HG02588 (cell line): ENCODE measurements around the gene C22orf15.

Experiments
- ATAC-seq: cut with Tn5 transposase; IDR thresholded peaks from one replicate; pipeline ENCODE4 v1.9.1; 2021; ENCODE audit warnings: mild to moderate bottlenecking, moderate library complexity; ENCODE audit not compliant: unreplicated experiment

The C22orf15 gene

DNA sequence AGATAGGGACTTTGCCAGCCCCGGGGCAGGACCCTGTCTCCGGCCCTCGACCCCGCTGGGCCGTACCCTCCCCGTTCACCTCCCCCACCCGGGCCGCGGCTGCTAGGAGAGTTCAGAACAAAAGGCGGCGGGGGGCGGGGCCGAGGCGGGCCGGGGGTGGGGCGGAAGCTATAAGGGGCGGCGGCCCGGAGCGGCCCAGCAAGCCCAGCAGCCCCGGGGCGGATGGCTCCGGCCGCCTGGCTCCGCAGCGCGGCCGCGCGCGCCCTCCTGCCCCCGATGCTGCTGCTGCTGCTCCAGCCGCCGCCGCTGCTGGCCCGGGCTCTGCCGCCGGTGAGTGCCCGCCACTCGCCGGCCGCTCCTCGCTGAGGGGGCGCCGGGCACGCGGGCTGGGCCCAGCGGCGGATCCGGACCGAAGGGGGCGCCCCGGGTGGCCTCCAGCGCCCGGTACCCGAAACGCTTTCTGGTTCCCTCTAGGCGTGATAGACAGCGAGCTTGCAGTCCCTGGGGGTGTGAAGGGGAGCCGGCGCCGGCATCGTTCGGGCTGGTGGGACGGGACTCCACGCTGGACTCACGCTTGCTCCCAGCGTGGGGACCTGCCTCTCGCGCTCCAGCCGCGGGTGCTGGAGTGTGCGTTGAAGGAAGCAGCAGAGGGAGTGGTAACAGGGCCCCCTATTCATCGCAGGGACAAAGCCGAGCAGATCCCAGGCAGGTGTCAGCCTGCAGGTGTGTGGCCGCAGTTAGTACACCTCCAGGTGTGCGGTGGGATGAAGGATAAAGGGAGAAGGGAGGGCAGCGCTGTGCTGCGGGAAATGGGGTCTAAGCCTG lies 10.1 kb downstream of the C22orf15 start, which contains the start of gene MMP11:
TSS of gene MMP11 (plus strand) at position 201 of the 825 bp plus-strand sequence. CDS start at position 223, 22 bp downstream.
- no peak for ATAC-seq

- no peak for ATAC-seq
Observed at GRCh38 chr22:23773483-23774113, 10.8 kb downstream of the C22orf15 start.

DNA sequence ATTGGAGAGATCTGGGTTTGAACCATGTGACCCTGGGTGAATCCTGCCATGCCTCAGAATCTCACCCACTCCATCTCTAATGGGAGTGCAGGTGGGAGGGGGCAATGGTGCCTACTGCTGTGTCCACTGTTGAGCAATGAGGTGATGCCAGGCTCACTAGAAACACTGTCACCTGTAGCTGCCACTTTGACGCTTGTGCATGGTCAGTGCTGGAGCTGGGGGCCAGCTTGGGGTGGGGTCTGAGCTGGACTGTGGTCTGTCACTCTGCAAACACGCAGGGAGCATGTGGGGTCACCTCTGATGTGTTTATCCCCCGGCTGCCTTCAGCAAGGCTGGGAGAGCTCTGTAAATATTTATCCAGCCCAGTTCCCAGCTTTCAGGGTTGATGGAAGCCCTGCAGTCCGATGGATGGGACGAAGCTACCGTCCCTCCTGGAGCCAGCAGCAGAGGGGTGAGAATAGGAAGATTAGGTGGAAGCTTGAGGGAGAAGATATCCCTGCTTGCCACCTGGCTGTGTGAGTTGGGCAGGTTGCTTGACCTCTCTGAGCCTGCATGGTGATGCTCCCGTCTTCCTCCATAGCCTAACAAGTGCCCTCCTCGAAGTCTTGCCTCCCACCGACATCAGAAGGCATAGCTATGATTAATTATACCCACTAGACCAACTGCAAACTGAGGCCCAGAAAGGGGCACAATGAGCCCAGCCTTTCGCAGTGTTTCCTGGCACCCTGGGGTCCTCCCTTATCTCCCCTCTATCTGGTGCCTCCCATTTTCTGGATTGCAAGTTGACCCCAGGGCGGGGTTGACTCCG lies 11.5 kb downstream of the C22orf15 start:
- no peak for ATAC-seq

GRCh38 chr22:23774922-23775436 lies 12.2 kb downstream of the C22orf15 start:
- ATAC-seq, result no peak

GRCh38 chr22:23775779-23776375 lies 13.1 kb downstream of the C22orf15 start:
- no peak for ATAC-seq

DNA sequence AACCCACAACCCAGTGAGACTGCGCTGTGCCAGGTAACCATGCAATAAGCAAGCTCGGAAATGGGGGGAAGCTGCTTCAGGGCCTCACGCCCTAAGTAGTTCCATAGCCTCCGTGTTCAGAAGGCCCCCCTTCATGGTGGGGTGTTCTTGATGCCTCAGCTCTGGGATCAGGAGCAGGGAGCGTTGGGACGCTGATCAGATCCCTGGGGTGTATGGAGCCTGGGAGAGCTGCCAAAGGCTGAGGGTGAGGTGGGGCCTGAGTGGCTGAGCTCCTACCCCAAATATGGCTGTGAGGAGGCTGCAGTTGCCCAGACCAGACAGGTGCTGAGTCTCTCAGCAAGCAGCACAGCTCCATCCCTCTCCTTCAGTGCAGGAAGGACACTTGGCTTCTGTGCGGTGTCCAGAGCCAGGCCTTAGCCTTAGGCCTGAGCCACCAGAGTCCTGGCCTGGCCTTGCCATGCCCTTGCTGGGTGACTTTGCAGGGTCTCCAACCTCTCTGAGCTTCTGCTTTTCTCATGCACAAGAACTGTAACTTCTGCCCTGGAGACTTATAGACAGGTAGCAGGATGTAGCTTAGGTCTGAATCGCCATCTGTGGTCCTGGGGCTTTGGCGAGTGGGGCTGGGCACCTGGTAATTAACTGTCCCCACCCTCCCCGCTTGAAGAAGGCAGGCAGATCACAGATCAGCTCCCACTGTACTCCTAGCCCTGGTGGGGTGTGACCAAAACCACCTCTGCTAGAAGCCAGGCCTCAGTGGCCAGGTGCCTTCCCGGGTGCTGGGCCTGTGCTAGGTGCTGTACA lies 15.2 kb downstream of the C22orf15 start:
- ATAC-seq, result no peak

DNA sequence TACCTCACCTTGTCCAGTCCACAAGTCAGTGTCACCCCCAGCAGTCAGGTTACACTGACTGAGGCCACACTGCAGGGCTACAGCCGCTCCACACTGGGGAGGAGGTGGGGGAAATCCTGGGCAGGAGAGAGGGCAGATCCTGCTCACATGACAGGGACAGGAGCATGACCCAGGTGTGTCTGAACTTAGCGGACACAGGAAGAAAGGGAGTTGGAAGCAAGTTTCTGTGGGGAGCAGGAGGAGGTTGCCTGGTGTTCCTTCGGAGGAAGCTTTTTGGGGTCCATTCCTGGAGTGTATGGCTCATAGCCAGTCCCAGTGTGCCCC lies 15.7 kb downstream of the C22orf15 start:
- no peak for ATAC-seq

GRCh38 chr22:23779083-23779482 lies 16.3 kb downstream of the C22orf15 start:
- ATAC-seq, result no peak

GRCh38 chr22:23779731-23780130 lies 16.9 kb downstream of the C22orf15 start:
- no peak for ATAC-seq

DNA sequence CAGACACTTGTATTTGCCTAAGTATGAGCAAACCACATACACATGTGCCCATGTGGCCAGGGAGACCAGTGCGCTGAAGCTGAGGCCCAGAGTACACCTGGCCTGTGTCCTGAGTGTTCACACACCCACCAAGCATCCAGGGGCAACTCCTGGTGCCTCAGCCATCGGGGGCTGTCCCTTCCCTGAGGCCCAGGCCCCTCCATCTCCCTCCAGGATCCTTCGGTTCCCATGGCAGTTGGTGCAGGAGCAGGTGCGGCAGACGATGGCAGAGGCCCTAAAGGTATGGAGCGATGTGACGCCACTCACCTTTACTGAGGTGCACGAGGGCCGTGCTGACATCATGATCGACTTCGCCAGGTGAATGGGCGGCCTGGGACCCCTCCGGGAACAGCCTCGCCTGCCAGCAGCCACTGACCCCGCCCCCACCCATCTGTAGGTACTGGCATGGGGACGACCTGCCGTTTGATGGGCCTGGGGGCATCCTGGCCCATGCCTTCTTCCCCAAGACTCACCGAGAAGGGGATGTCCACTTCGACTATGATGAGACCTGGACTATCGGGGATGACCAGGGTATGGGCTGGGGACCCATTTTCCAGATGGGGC lies 17.5 kb downstream of the C22orf15 start:
- ATAC-seq, result no peak

DNA sequence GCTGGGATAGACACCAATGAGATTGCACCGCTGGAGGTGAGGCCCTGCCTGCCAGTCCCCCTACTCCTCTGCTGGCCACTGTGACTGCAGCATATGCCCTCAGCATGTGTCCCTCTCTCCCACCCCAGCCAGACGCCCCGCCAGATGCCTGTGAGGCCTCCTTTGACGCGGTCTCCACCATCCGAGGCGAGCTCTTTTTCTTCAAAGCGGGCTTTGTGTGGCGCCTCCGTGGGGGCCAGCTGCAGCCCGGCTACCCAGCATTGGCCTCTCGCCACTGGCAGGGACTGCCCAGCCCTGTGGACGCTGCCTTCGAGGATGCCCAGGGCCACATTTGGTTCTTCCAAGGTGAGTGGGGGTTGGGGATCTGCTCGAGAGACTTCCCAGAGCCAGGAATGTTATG lies 18.3 kb downstream of the C22orf15 start:
- ATAC-seq, result no peak

DNA sequence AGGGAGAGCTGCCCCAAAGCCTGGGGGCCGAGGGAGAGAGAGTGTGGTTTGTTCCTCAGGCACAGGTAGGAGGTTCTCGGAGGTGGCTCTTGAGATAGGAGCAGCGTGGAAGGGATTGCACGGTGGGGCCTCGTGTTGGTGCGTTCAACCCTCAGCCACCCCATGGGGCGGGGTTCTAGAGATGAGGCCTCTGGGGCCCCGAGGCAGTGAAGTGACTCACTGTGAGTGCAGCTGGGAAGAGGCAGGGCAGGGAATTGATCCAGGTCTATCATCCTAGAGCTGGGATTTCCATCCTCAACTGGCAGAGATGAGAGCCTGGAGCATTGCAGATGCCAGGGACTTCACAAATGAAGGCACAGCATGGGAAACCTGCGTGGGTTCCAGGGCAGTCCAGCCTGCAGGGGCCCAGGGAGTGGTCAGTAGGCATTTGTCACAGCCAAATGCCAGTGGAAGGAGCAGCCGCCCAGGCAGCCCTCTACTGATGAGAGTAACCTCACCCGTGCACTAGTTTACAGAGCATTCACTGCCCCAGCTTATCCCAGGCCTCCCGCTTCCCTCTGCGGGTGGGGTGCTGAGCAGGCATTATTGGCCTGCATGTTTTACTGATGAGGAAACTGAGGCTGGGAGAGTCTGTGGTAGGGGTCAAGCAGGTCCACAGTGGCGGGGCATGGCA lies 18.9 kb downstream of the C22orf15 start:
- ATAC-seq, result no peak

DNA sequence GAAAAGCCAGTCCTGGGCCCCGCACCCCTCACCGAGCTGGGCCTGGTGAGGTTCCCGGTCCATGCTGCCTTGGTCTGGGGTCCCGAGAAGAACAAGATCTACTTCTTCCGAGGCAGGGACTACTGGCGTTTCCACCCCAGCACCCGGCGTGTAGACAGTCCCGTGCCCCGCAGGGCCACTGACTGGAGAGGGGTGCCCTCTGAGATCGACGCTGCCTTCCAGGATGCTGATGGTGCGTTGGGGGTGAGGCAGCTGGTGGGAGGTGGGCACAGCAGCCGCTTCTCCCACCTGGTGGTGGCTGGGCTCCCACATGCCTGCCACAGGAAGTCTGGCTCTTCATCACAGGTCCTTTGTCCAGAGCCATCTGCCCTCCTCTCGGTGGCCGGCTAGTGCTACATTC lies 19.5 kb downstream of the C22orf15 start:
- no peak for ATAC-seq

- no peak for ATAC-seq
Observed at GRCh38 chr22:23782703-23783102, 19.9 kb downstream of the C22orf15 start.

DNA sequence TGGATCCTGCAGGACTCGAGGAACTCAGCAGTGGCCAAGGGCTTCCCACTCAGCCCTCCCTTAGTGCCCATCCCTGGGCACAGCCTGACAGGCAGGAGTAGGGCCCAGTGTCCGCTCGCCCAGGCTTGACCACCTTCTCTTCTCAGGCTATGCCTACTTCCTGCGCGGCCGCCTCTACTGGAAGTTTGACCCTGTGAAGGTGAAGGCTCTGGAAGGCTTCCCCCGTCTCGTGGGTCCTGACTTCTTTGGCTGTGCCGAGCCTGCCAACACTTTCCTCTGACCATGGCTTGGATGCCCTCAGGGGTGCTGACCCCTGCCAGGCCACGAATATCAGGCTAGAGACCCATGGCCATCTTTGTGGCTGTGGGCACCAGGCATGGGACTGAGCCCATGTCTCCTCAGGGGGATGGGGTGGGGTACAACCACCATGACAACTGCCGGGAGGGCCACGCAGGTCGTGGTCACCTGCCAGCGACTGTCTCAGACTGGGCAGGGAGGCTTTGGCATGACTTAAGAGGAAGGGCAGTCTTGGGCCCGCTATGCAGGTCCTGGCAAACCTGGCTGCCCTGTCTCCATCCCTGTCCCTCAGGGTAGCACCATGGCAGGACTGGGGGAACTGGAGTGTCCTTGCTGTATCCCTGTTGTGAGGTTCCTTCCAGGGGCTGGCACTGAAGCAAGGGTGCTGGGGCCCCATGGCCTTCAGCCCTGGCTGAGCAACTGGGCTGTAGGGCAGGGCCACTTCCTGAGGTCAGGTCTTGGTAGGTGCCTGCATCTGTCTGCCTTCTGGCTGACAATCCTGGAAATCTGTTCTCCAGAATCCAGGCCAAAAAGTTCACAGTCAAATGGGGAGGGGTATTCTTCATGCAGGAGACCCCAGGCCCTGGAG lies 20.7 kb downstream of the C22orf15 start:
- ATAC-seq, result no peak

DNA sequence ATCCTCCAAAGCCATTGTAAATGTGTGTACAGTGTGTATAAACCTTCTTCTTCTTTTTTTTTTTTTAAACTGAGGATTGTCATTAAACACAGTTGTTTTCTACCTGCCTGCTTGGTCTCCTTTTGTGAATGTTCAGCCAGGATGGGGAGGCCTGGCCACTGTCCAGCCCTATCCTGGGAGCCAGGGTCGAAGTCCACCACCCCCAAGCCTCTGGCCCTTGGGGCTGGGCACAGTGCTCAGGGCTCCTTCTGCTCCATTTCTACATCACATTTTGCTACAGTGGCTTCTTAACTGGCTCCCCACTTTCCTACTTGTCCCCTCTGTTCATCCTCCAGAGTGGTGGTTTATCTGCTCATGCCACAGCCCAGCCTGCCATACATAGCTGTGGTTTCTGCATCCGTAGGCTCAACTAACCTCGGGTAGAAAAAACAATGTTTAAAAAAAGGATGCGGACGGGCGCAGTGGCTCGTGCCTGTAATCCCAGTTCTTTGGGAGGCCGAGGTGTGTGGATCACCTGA lies 21.5 kb downstream of the C22orf15 start:
- no peak for ATAC-seq

- no peak for ATAC-seq
Observed at GRCh38 chr22:23786261-23786710, 23.5 kb downstream of the C22orf15 start.
